ENCODE results near the gene SLC22A17. TPM values are rescaled to one million over a fixed set of nuclear protein-coding genes. Genes with fewer than 3 reads are reported as not detected.

SLC22A17 gene
- total and polyA plus RNA-seq, 4 donors: 5.4 to 27.3 (median 9.7) TPM

- no peak for TF ChIP-seq CTCF (IDR thresholded peaks at IDR 0.05; ENCODE audit: control extremely low read depth, extremely low read depth)
- Histone ChIP-seq H3K4me3 (peak within 1 kb of the TSS; percentile 70), H3K27me3 (ENCODE audit: control insufficient read depth in 3 of 3, insufficient read depth in 3 of 3, low read length in 2 of 3) (no peaks in the 10 kb centered on the region), H3K27ac (ENCODE audit: low read depth in 1 of 2, low read length in 1 of 2) (peak within 1 kb of the TSS; percentile 97 to 98), H3K4me1 (ENCODE audit: control insufficient read depth in 5 of 5, insufficient read depth in 5 of 5, low read length in 5 of 5) (peaks cover 0 to 15% (median 5%) of the 10 kb centered on the region in 5 donors), H3K9me3 (ENCODE audit: control insufficient read depth in 4 of 4, insufficient read depth in 3 of 4, low read length in 3 of 4) (no peaks in the 10 kb centered on the region), H3K9ac (ENCODE audit: insufficient read depth in 1 of 2, low read length in 2 of 2) (peak within 1 kb of the TSS; percentile 74 to 99), H3K36me3 (ENCODE audit: control insufficient read depth in 4 of 4, insufficient read depth in 4 of 4, low read length in 4 of 4) (peaks cover 14 to 28% (median 21%) of the 10 kb centered on the region in 4 donors)
- ATAC-seq (ENCODE audit: insufficient read depth, low FRiP score) (peak; percentile 92), DNase-seq (peak; percentile 100)
- WGBS, 2 donors: 3 to 4% methylated on average over 52 to 63 of the region's 63 CpGs
Measured at GRCh38 chr14:23320584-23321571, 31.8 kb downstream of the SLC22A17 start, which contains the start of gene PABPN1. PABPN1 (plus strand) TSS chr14:23321457; CDS start chr14:23321470, 13 bp downstream.

GRCh38 chr14:23319746-23320583 lies 32.7 kb downstream of the SLC22A17 start:
- ATAC-seq (ENCODE audit: insufficient read depth, low FRiP score): no peak
- TF ChIP-seq CTCF (IDR thresholded peaks at IDR 0.05; ENCODE audit: control extremely low read depth, extremely low read depth): no peak
- Histone ChIP-seq H3K9ac (ENCODE audit: insufficient read depth in 1 of 2, low read length in 2 of 2) (peak overlapping the region in 1 of 2 donors; percentile 80), H3K27me3 (ENCODE audit: control insufficient read depth in 3 of 3, insufficient read depth in 3 of 3, low read length in 2 of 3) (no peaks in the 10 kb centered on the region), H3K4me1 (ENCODE audit: control insufficient read depth in 5 of 5, insufficient read depth in 5 of 5, low read length in 5 of 5) (peaks cover 0 to 15% (median 5%) of the 10 kb centered on the region in 5 donors), H3K36me3 (ENCODE audit: control insufficient read depth in 4 of 4, insufficient read depth in 4 of 4, low read length in 4 of 4) (peaks cover 11 to 28% (median 20%) of the 10 kb centered on the region in 4 donors), H3K9me3 (ENCODE audit: control insufficient read depth in 4 of 4, insufficient read depth in 3 of 4, low read length in 3 of 4) (no peaks in the 10 kb centered on the region), H3K4me3 (peak overlapping the region; percentile 42), H3K27ac (ENCODE audit: low read depth in 1 of 2, low read length in 1 of 2) (peak overlapping the region; percentile 85 to 98)
- WGBS, 2 donors: 72 to 85% methylated on average over 17 of the region's 17 CpGs
- DNase-seq: peak in 2 of 3 donors; percentile 9 to 15

GRCh38 chr14:23316300-23316699 lies 36.4 kb downstream of the SLC22A17 start:
- TF ChIP-seq CTCF (IDR thresholded peaks at IDR 0.05; ENCODE audit: control extremely low read depth, extremely low read depth): no peak
- WGBS, 2 donors: 92 to 97% methylated on average over 5 of the region's 5 CpGs
- Histone ChIP-seq H3K9ac (ENCODE audit: insufficient read depth in 1 of 2, low read length in 2 of 2) (no peak overlapping the region), H3K36me3 (ENCODE audit: control insufficient read depth in 4 of 4, insufficient read depth in 4 of 4, low read length in 4 of 4) (peaks cover 0 to 8% (median 0%) of the 10 kb centered on the region in 4 donors), H3K4me1 (ENCODE audit: control insufficient read depth in 5 of 5, insufficient read depth in 5 of 5, low read length in 5 of 5) (peaks cover 0 to 6% (median 4%) of the 10 kb centered on the region in 5 donors), H3K9me3 (ENCODE audit: control insufficient read depth in 4 of 4, insufficient read depth in 3 of 4, low read length in 3 of 4) (no peaks in the 10 kb centered on the region), H3K4me3 (no peak overlapping the region), H3K27me3 (ENCODE audit: control insufficient read depth in 3 of 3, insufficient read depth in 3 of 3, low read length in 2 of 3) (no peaks in the 10 kb centered on the region), H3K27ac (ENCODE audit: low read depth in 1 of 2, low read length in 1 of 2) (no peak overlapping the region)
- DNase-seq: no peak
- ATAC-seq (ENCODE audit: insufficient read depth, low FRiP score): no peak
